ENCODE data around the gene SCAPER. TPM values are rescaled to one million over a fixed set of nuclear protein-coding genes. Genes with fewer than 3 reads are reported as not detected.

Gene SCAPER
- total and polyA plus RNA-seq, 2 experiments from 2014 or later, result 27.0 to 35.7 TPM

DNA sequence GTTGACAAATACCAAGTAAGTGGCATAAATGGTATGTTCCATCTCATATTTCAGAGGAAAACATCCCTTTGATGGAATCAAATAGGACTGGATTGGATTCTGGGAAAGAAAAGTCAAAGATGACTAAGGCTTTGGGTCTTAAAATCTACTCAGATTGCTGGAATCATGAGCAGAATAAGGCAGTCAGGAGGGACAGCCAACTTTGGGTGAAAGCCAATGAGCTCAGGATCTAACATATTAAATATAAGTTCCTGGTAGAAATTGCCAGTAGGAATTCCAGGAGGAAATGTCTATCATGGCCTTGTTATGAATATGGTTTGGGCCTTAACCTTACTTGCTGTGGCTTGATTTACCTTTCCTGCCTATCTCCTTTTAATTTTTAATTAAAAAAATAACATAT lies 513.3 kb downstream of the SCAPER start:
- DNase-seq (ENCODE audit: low read depth in 1 of 2, low spot score in 1 of 2), result no peak
- H3K27ac ChIP-seq, result no peak overlapping the region
- TF ChIP-seq, protein P1, sequence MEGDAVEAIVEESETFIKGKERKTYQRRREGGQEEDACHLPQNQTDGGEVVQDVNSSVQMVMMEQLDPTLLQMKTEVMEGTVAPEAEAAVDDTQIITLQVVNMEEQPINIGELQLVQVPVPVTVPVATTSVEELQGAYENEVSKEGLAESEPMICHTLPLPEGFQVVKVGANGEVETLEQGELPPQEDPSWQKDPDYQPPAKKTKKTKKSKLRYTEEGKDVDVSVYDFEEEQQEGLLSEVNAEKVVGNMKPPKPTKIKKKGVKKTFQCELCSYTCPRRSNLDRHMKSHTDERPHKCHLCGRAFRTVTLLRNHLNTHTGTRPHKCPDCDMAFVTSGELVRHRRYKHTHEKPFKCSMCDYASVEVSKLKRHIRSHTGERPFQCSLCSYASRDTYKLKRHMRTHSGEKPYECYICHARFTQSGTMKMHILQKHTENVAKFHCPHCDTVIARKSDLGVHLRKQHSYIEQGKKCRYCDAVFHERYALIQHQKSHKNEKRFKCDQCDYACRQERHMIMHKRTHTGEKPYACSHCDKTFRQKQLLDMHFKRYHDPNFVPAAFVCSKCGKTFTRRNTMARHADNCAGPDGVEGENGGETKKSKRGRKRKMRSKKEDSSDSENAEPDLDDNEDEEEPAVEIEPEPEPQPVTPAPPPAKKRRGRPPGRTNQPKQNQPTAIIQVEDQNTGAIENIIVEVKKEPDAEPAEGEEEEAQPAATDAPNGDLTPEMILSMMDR (IDR thresholded peaks at IDR 0.05; ENCODE audit: low read depth, low read length), result no peak
- H3K9me3 ChIP-seq (ENCODE audit: low read depth), result no peaks in the 10 kb centered on the region
- H3K36me3 ChIP-seq, result no peaks in the 10 kb centered on the region
- H3K4me1 ChIP-seq (ENCODE audit: low read depth), result no peaks in the 10 kb centered on the region
- H3K27me3 ChIP-seq, result no peaks in the 10 kb centered on the region
- H3K4me3 ChIP-seq, result no peak overlapping the region

DNA sequence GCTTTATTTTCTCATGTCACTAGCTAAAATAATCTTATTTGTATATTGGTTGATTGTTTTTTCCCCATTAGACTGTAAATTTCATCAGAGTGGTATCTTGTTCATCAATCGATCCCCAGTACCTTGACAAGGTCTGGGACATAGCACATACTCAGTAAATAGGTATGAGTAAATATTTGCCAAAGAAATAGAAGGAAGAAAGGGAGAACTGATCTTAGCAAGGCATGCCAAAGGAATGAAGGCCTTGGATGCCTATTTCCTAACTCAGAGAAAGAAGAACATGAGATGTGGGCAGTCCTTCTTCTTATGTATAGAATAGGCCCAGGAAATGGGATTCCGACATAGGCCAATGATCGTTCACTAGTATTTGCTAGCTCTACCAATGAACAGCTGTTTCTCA lies 513.8 kb downstream of the SCAPER start:
- TF ChIP-seq, protein P1 (IDR thresholded peaks at IDR 0.05; ENCODE audit: low read depth, low read length), result no peak
- no peak for DNase-seq (ENCODE audit: low read depth in 1 of 2, low spot score in 1 of 2)
- Histone ChIP-seq H3K4me1 (ENCODE audit: low read depth) (no peaks in the 10 kb centered on the region), H3K4me3 (no peak overlapping the region), H3K36me3 (no peaks in the 10 kb centered on the region), H3K9me3 (ENCODE audit: low read depth) (no peaks in the 10 kb centered on the region), H3K27me3 (no peaks in the 10 kb centered on the region), H3K27ac (no peak overlapping the region)

DNA sequence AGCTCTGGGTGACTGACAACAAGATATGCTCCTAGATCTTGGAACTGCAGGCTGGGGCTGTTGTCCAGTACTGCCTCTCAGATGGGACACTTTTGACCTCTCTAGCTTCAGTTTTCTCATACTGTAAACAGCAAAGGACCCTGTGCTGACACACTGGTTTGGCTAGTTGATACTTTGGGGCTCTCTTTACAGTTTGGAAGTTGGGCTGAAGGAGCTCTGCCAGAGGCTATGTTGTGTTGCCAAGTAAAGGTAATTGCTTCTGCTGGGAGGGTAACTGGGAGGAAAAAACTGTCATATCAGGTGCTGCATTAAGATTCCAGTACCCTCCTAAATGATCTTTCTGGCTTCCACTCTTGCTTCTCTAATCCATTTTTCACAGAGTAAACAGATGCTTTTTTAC lies 514.6 kb downstream of the SCAPER start:
- Histone ChIP-seq H3K36me3 (no peaks in the 10 kb centered on the region), H3K4me3 (no peak overlapping the region), H3K4me1 (ENCODE audit: low read depth) (no peaks in the 10 kb centered on the region), H3K27ac (no peak overlapping the region), H3K9me3 (ENCODE audit: low read depth) (no peaks in the 10 kb centered on the region), H3K27me3 (no peaks in the 10 kb centered on the region)
- DNase-seq (ENCODE audit: low read depth in 1 of 2, low spot score in 1 of 2), result no peak
- TF ChIP-seq, protein P1 (IDR thresholded peaks at IDR 0.05; ENCODE audit: low read depth, low read length), result no peak

DNA sequence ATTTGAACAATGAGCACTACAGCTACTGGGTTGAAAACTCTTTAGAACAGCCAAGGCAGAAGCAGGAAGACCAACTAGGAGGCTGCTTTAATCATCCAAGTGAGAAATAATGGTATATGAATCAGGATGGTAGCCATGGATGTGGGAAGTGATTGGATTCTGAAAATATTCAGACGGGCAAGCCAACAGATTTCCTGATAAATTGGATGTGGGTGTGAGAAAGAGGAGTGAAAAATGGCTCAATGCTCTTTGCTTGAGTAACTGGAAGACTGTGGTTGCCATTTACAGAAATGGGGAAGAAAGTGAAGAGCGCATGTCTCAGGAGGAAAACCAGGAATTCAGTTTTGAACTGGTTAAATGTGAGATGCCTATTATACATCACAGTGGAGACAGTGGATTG lies 518.2 kb downstream of the SCAPER start:
- no peak overlapping the region for H3K27ac ChIP-seq
- DNase-seq (ENCODE audit: low read depth in 1 of 2, low spot score in 1 of 2), result no peak
- H3K9me3 ChIP-seq (ENCODE audit: low read depth), result no peaks in the 10 kb centered on the region
- H3K36me3 ChIP-seq, result no peaks in the 10 kb centered on the region
- H3K4me3 ChIP-seq, result no peak overlapping the region
- no peaks in the 10 kb centered on the region for H3K27me3 ChIP-seq
- TF ChIP-seq, protein P1 (IDR thresholded peaks at IDR 0.05; ENCODE audit: low read depth, low read length), result no peak
- no peaks in the 10 kb centered on the region for H3K4me1 ChIP-seq (ENCODE audit: low read depth)

DNA sequence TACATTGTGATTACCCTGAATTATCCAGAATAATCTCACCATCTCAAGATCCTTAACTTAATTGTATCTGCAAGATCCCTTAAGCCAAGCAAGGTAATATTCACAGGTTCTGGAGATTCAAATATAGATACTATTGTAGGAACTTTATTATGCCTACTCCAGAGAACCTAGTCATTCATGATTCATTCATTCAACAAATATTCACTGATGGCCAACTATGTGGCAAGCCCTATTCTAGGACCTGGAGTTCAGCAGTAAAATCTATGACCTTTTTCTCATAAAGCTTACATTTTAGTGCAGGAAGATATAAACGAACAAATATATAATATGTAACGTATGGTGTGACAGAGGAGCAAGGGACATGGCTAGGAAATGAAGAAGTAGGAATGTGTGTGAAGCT lies 519.0 kb downstream of the SCAPER start:
- no peaks in the 10 kb centered on the region for H3K36me3 ChIP-seq
- no peaks in the 10 kb centered on the region for H3K27me3 ChIP-seq
- TF ChIP-seq, protein P1 (IDR thresholded peaks at IDR 0.05; ENCODE audit: low read depth, low read length), result no peak
- no peak overlapping the region for H3K4me3 ChIP-seq
- H3K27ac ChIP-seq, result no peak overlapping the region
- H3K9me3 ChIP-seq (ENCODE audit: low read depth), result no peaks in the 10 kb centered on the region
- no peaks in the 10 kb centered on the region for H3K4me1 ChIP-seq (ENCODE audit: low read depth)
- no peak for DNase-seq (ENCODE audit: low read depth in 1 of 2, low spot score in 1 of 2)

DNA sequence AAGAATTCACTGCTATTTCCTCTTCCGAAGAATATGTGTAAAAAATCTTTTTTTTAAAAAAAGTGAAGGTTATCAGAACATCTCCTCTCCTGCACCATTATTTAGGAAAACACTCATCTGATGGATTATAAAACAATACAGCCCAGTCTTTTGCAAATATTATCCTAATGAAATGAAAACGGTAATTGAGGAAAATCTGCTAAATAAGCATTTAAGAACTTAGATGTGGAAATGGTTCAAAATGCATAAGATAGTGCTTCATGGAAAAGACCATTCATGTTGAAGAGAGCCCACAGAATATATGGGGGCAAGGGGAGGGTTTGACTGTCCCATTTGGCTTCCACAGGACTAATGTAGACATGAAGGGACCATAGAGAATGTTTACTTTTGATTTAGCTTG lies 520.7 kb downstream of the SCAPER start:
- Histone ChIP-seq H3K36me3 (peaks cover 2% of the 10 kb centered on the region), H3K27ac (no peak overlapping the region), H3K4me3 (no peak overlapping the region), H3K9me3 (ENCODE audit: low read depth) (no peaks in the 10 kb centered on the region), H3K27me3 (no peaks in the 10 kb centered on the region), H3K4me1 (ENCODE audit: low read depth) (no peaks in the 10 kb centered on the region)
- TF ChIP-seq, protein P1 (IDR thresholded peaks at IDR 0.05; ENCODE audit: low read depth, low read length), result no peak
- DNase-seq (ENCODE audit: low read depth in 1 of 2, low spot score in 1 of 2), result no peak
